22Rv1 (cell line): Measurements from ENCODE around the gene RIBC1.
A peak's percentile ranks its signal among the peaks of the same experiment; 100 is the strongest.

Experiments used
- H3K27ac ChIP-seq: fragments of 450-650 bp; 2 replicates; pipeline ENCODE4 v1.5.1; 2017
- ZFX ChIP-seq: fragments of 450-650 bp; IDR thresholded peaks from 2 replicates; pipeline ENCODE4 v1.6.1; 2017; ENCODE audit warnings: antibody characterized with exemption, borderline replicate concordance
- TF ChIP-seq, protein P1 (sequence below): fragments of 450-650 bp; IDR thresholded peaks from 2 replicates; pipeline ENCODE4 v1.5.1; 2017; ENCODE audit warnings: mild to moderate bottlenecking

Gene RIBC1

DNA sequence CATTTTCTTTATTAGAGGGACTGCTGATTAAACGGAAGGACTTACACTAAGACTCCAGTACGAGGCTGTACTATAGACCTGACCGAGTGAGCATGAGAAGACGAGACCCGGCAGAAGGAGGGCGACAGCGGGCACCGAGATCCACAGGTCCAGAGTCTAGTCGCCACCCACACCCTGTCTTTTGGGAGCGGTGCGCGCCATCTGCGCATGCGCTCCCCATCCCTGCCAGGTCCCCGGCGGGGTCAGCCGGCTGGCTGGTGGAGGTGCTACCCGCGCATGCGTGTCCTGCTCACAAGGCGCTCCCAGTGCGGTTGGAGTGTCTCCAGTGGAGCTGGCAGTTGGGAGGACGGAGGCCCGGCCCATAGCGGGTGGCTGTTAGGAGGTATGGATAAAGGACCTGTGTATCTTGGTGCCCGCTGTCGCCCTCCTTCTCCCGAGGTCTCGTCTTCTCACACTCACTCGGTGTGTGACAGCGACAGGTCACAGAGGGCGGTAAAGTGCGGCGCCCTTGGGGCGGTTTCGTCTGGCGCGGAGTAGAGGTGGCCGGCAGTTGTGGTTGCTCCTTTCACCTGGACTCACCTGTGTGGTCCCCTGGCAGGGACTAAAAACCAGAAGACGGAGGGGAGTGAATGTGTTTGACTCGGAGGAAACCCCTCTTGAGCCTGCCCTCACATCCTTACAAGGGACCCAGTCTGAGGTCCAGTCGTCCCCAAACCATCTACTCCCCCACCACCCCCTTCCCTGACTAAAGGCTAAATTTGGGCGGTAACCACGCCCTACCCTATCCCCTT lies 19.1 kb downstream of the RIBC1 start:
- H3K27ac ChIP-seq = peak overlapping the region; percentile 85
- no peak for TF ChIP-seq ZFX
- TF ChIP-seq, protein P1, sequence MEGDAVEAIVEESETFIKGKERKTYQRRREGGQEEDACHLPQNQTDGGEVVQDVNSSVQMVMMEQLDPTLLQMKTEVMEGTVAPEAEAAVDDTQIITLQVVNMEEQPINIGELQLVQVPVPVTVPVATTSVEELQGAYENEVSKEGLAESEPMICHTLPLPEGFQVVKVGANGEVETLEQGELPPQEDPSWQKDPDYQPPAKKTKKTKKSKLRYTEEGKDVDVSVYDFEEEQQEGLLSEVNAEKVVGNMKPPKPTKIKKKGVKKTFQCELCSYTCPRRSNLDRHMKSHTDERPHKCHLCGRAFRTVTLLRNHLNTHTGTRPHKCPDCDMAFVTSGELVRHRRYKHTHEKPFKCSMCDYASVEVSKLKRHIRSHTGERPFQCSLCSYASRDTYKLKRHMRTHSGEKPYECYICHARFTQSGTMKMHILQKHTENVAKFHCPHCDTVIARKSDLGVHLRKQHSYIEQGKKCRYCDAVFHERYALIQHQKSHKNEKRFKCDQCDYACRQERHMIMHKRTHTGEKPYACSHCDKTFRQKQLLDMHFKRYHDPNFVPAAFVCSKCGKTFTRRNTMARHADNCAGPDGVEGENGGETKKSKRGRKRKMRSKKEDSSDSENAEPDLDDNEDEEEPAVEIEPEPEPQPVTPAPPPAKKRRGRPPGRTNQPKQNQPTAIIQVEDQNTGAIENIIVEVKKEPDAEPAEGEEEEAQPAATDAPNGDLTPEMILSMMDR = peak; percentile 7; the same call in 1 of the 2 replicates

- TF ChIP-seq, protein P1 = no peak
- TF ChIP-seq ZFX = no peak
- H3K27ac ChIP-seq = peak overlapping the region; percentile 85
These were observed 19.6 kb downstream of the RIBC1 start for GRCh38 chrX:53442322-53442631.

DNA sequence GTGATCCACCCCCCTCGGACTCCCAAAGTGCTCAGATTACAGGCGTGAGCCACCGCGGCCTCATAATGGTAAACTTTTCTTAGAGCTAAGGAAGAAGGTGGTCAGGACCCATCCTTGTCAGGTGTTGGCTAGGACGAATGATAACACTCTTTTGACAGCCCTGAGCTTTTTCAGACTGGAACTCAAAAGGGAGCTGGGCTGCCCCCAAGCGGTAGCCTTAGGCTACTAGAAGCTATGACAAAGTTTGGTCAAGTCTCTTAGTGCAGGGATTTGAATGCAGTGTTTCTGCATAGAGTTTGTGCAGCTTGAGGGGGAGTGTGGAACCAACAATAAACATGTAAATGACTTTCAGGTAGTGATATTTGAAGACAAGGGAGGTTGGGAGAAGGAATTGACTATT lies 23.3 kb downstream of the RIBC1 start:
- H3K27ac ChIP-seq = no peak overlapping the region
- TF ChIP-seq, protein P1 = peak; percentile 67
- no peak for TF ChIP-seq ZFX

DNA sequence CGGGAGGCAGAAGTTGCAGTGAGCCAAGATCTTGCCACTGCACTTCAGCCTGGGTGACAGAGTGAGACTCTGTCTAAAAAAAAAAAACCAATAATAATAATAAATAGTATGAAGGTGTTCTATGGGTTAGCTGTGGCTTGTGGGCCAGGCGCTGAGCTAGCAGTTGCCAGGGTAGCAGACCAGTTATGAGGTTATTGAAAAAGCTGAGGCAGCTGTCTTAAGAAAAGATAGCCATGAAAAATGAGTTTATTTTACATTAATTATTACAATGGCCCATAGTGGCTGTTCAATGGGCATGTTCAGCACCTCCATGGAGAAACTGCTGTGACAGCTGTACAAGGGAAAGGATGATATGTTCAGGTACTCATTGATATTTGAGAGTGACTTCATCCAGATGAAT lies 24.8 kb downstream of the RIBC1 start:
- no peak for TF ChIP-seq ZFX
- TF ChIP-seq, protein P1 = no peak

DNA sequence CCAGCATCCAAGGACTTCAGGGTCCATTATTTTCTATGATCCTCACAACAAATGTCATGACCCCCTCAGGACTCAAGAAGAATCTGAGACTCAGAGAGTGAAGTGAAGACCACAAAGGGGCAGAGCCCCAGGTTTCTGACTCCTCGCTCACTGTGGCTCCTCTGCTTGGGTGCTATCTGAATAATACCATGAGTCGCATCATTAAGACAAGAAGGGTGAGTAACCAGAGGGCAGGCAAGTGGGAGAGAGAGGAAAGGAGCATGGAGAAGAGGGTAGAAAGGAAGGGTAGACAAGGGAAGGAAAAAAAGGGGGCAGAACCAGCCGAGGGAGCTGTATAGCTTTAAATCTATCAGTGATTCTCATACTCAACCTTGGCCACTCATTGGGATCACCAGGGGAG lies 27.0 kb downstream of the RIBC1 start:
- H3K27ac ChIP-seq = no peak overlapping the region

More for the DNA sequence above, 24.8 kb downstream of the RIBC1 start:
- no peak overlapping the region for H3K27ac ChIP-seq

GRCh38 chrX:53452812-53453211 lies 30.1 kb downstream of the RIBC1 start:
- no peak for TF ChIP-seq ZFX
- TF ChIP-seq, protein P1 = no peak
- H3K27ac ChIP-seq = no peak overlapping the region

More for the DNA sequence above, 27.0 kb downstream of the RIBC1 start:
- no peak for TF ChIP-seq ZFX
- TF ChIP-seq, protein P1 = no peak

DNA sequence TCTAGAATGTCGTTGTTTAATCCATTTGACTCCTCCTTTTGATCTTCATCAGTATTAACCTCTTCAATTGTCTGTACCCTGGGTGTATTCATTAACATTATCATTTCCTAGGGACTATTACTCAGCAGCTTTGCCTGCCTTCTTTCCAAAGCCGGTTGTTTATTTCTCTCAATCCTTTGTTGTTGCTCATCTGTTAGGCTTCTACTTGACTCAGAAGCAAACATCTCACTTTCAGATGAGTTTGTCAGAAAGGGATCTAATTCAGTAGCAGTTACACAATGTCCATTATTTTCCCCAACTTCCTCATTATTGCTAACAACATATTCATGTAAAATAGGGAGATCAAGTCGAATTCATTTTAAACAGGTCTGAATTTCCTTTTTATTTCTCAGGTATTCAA lies 33.6 kb downstream of the RIBC1 start:
- no peak overlapping the region for H3K27ac ChIP-seq
- TF ChIP-seq, protein P1 = no peak
- TF ChIP-seq ZFX = no peak
